PC-3 (cell line): ENCODE results near the gene CXorf66. TPM values are rescaled to one million over a fixed set of nuclear protein-coding genes. Genes with fewer than 3 reads are reported as not detected.

Experiments
- ATAC-seq: fragments of 200-7000 bp; cut with Tn5 transposase; 2 replicates; pipeline ENCODE4 v1.9.1; 2020; ENCODE audit warnings: mild to moderate bottlenecking, moderate library complexity
- Bru-seq: library from RNA; stranded (reverse); fragments of 400-500 nt; gene quantifications from one replicate; lab custom pipeline; 2021; lab: Mats Ljungman, UMichigan
- BruChase-seq, 2 experiments: library from RNA; stranded (reverse); fragments of 400-500 nt; gene quantifications; one replicate each; lab custom pipeline; 2021; lab: Mats Ljungman, UMichigan
- BruUV-seq: library from RNA; stranded (reverse); fragments of 400-500 nt; replicated peaks from 2 replicates; lab custom pipeline; 2021; lab: Mats Ljungman, UMichigan
- CTCF ChIA-PET: fragments of 300-600 bp; sonication (Branson Sonifier 250); formaldehyde crosslinking; loops from one replicate; lab custom pipeline; 2022; ENCODE audit warnings: antibody characterized with exemption; lab: Charles Lee
- POLR2A ChIA-PET: fragments of 300-600 bp; sonication (Branson Sonifier 250); formaldehyde crosslinking; loops from one replicate; lab custom pipeline; 2022; ENCODE audit warnings: antibody characterized with exemption; ENCODE audit not compliant: unreplicated experiment; lab: Charles Lee
- DNase-seq: peaks from one replicate; pipeline ENCODE4 v3.0.0-alpha.2; 2015
- H2AFZ ChIP-seq: fragments of 300-600 bp; sonication (generic); 2 replicates; pipeline ENCODE4 v1.6.0; 2016; ENCODE audit warnings: antibody characterized with exemption, low read length
- H3F3A ChIP-seq: fragments of 300-600 bp; sonication (generic); one replicate; pipeline ENCODE4 v1.6.0; 2017; ENCODE audit warnings: antibody characterized with exemption, low read length, control low read depth, mild to moderate bottlenecking; ENCODE audit not compliant: unreplicated experiment
- H3K27ac ChIP-seq: fragments of 300-600 bp; sonication (generic); 2 replicates; pipeline ENCODE4 v1.5.1; 2016; ENCODE audit warnings: mild to moderate bottlenecking, low read length
- H3K27me3 ChIP-seq: fragments of 300-600 bp; sonication (generic); 2 replicates; pipeline ENCODE4 v1.6.1; 2016; ENCODE audit warnings: low read length, mixed read lengths
- H3K36me3 ChIP-seq: fragments of 300-600 bp; sonication (generic); 2 replicates; pipeline ENCODE4 v1.6.1; 2016; ENCODE audit warnings: low read depth, mixed run types, low read length, mixed read lengths
- H3K4me1 ChIP-seq: fragments of 300-600 bp; sonication (generic); 2 replicates; pipeline ENCODE4 v1.5.1; 2016; ENCODE audit warnings: low read length; ENCODE audit not compliant: insufficient read depth
- H3K4me2 ChIP-seq: fragments of 300-600 bp; sonication (generic); 2 replicates; pipeline ENCODE4 v1.6.0; 2016; ENCODE audit warnings: low read length
- H3K4me3 ChIP-seq: fragments of 300-600 bp; sonication (generic); 2 replicates; pipeline ENCODE4 v1.5.1; 2016; ENCODE audit warnings: mild to moderate bottlenecking, low read length, mixed read lengths
- H3K79me2 ChIP-seq: fragments of 300-600 bp; sonication (generic); 2 replicates; pipeline ENCODE4 v1.6.1; 2017; ENCODE audit warnings: low read length, mixed read lengths
- H3K9ac ChIP-seq: fragments of 300-600 bp; sonication (generic); 2 replicates; pipeline ENCODE4 v1.6.0; 2016; ENCODE audit warnings: mild to moderate bottlenecking, low read length
- H3K9me2 ChIP-seq: fragments of 300-600 bp; sonication (generic); replicated peaks from 2 replicates; pipeline ENCODE4 v1.6.1; 2016; ENCODE audit warnings: mixed run types, low read length, mixed read lengths
- H3K9me3 ChIP-seq: fragments of 300-600 bp; sonication (generic); 2 replicates; pipeline ENCODE4 v1.6.1; 2016; ENCODE audit warnings: low read length, mixed read lengths
- H4K20me1 ChIP-seq: fragments of 300-600 bp; sonication (generic); 2 replicates; pipeline ENCODE4 v1.6.1; 2016; ENCODE audit warnings: low read length, mixed read lengths
- CTCF ChIP-seq: fragments of 300-600 bp; sonication (generic); conservative IDR thresholded peaks from 2 replicates; pipeline ENCODE4 v1.5.1; 2017; ENCODE audit warnings: antibody characterized with exemption, low read depth, mild to moderate bottlenecking, low read length
- EZH2 ChIP-seq: fragments of 300-600 bp; sonication (generic); IDR thresholded peaks from one replicate; pipeline ENCODE4 v1.6.1; 2017; ENCODE audit warnings: antibody characterized with exemption, mild to moderate bottlenecking, low read length; ENCODE audit not compliant: unreplicated experiment
- EZH2phosphoT487 ChIP-seq: fragments of 300-600 bp; sonication (generic); IDR thresholded peaks from 2 replicates; pipeline ENCODE4 v1.6.1; 2018; ENCODE audit warnings: mild to moderate bottlenecking, antibody characterized with exemption, low read length, borderline replicate concordance
- intact Hi-C: fragments of 100-400 bp; cut with micrococcal nuclease; formaldehyde crosslinking; loops from 2 replicates; pipeline ENCODE4 v1.9.0; 2023
- long read RNA-seq: library from polyadenylated mRNA; unstranded; transcript quantifications from one replicate; pipeline ENCODE4 v2.0.0, GENCODE V29; 2021; ENCODE audit not compliant: unreplicated experiment
- total RNA-seq: library from RNA; depleted of rRNA; stranded (reverse); fragments of >200 nt; gene quantifications from 2 replicates; pipeline ENCODE4 v1.2.3, GENCODE V29; 2014; rRNA removed

The CXorf66 gene, protein sequence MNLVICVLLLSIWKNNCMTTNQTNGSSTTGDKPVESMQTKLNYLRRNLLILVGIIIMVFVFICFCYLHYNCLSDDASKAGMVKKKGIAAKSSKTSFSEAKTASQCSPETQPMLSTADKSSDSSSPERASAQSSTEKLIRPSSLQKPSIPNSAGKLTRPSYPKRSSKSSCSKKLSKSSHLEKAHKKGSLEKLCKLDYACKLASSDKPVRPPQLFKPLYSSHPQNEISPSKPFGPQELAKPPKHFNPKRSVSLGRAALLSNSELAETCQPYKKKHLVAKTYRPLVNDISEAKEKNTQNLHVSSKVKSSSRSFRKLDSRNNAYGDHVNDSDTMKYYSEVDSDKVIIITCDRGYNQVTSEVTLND
- total RNA-seq, result not detected in 2 replicates
- Bru-seq, nascent RNA, result not detected
- BruChase-seq, experiment 1, labeled RNA remaining after a 6-hour chase, result not detected
- percentile 4 among the genes with signal in this experiment for BruChase-seq, experiment 2, labeled RNA remaining after a 2-hour chase
- long read RNA-seq, result 0 reads

- no peaks in the 10 kb centered on the region for H3F3A ChIP-seq
- no TSS peak for BruUV-seq
- H3K4me2 ChIP-seq, result no peak within 1 kb of the TSS
- no peak within 1 kb of the TSS for H3K9ac ChIP-seq
- no peaks in the 10 kb centered on the region for H3K9me3 ChIP-seq
- ChIA-PET POLR2A (no interaction called here), CTCF (interaction anchor here (0.7 kb wide), 1 partner anchor 150 kb away, joined by 9 read pairs; no protein-coding TSS in a partner anchor)
- no peak within 1 kb of the TSS for H3K4me3 ChIP-seq
- intact Hi-C loops, result no loop called here
- H3K79me2 ChIP-seq, result no peaks in the 10 kb centered on the region
- H3K36me3 ChIP-seq, result no peaks in the 10 kb centered on the region
- ATAC-seq (no peak), DNase-seq (no peak)
- no peaks in the 10 kb centered on the region for H3K27me3 ChIP-seq
- no peaks in the 10 kb centered on the region for H4K20me1 ChIP-seq
- TF ChIP-seq CTCF, result no peak
- no peak for TF ChIP-seq EZH2phosphoT487
- TF ChIP-seq EZH2, result no peak
- no peak within 1 kb of the TSS for H2AFZ ChIP-seq
- no peak within 1 kb of the TSS for H3K27ac ChIP-seq
- no peaks in the 10 kb centered on the region for H3K9me2 ChIP-seq
- H3K4me1 ChIP-seq, result no peaks in the 10 kb centered on the region
Measured at GRCh38 chrX:139965421-139965820, at the start of gene CXorf66. Gene CXorf66, minus strand, starts transcription at chrX:139965521. Its CDS starts 25 bp downstream, at chrX:139965496.

GRCh38 chrX:139982856-139983255 lies 17.5 kb upstream of the CXorf66 start:
- no peaks in the 10 kb centered on the region for H3K9me3 ChIP-seq
- H3K27ac ChIP-seq, result no peak overlapping the region
- ChIA-PET CTCF (no interaction called here), POLR2A (no interaction called here)
- TF ChIP-seq EZH2phosphoT487 (no peak), EZH2 (no peak), CTCF (no peak)
- ATAC-seq, result no peak
- no peaks in the 10 kb centered on the region for H3K4me1 ChIP-seq
- H3K9ac ChIP-seq, result no peak overlapping the region
- no peak overlapping the region for H3K4me3 ChIP-seq
- BruUV-seq, result no TSS peak
- no peaks in the 10 kb centered on the region for H3K9me2 ChIP-seq
- intact Hi-C loops, result no loop called here
- H3K4me2 ChIP-seq, result no peak overlapping the region
- H4K20me1 ChIP-seq, result no peaks in the 10 kb centered on the region
- no peaks in the 10 kb centered on the region for H3K27me3 ChIP-seq
- no peaks in the 10 kb centered on the region for H3K36me3 ChIP-seq
- no peaks in the 10 kb centered on the region for H3F3A ChIP-seq
- H2AFZ ChIP-seq, result no peak overlapping the region
- H3K79me2 ChIP-seq, result no peaks in the 10 kb centered on the region
- no peak for DNase-seq

DNA sequence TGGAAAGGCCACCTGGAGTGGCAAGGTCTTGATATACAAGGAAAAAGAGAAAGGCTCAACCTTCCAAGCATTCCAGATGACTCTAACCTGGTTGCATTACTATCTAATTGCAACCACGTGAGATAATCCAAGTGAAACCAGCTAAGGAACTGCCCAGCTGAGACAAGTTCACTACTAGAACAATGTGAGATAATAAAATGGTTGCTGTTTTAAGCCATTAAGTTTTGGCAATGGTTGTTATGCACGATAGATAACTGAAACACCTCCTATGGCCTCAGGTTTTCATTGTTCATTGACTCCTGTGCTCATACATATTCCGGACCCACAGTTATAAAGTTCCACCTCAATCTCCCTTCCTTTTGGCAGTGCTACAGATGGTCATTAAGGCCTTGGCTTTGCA lies 9.2 kb upstream of the CXorf66 start:
- DNase-seq (no peak), ATAC-seq (no peak)
- TF ChIP-seq CTCF (no peak), EZH2 (no peak), EZH2phosphoT487 (no peak)
- Histone ChIP-seq H3K9me2 (no peaks in the 10 kb centered on the region), H3K4me2 (no peak overlapping the region), H4K20me1 (no peaks in the 10 kb centered on the region), H3K79me2 (no peaks in the 10 kb centered on the region), H3K4me3 (no peak overlapping the region), H3K4me1 (no peaks in the 10 kb centered on the region), H3F3A (no peaks in the 10 kb centered on the region), H3K9me3 (no peaks in the 10 kb centered on the region), H3K9ac (no peak overlapping the region), H3K36me3 (no peaks in the 10 kb centered on the region), H2AFZ (no peak overlapping the region), H3K27ac (no peak overlapping the region), H3K27me3 (no peaks in the 10 kb centered on the region)
- no TSS peak for BruUV-seq
- POLR2A ChIA-PET, result no interaction called here
- CTCF ChIA-PET, result no interaction called here
- intact Hi-C loops, result no loop called here
